Activated CD4-positive, alpha-beta T cell treated with anti-CD3 and anti-CD28 coated beads, Interleukin-2, amount 10 ng/mL, durations not matched to agents 7 days and 5 days (primary cell): ENCODE measurements around the gene TMX3. TPM values are rescaled to one million over a fixed set of nuclear protein-coding genes. Genes with fewer than 3 reads are reported as not detected.

Experiments
- CTCF ChIA-PET: fragments of 350-600 bp; sonication (Branson Sonifier 250); formaldehyde crosslinking; loops from one replicate; lab custom pipeline; 2021; ENCODE audit warnings: antibody characterized with exemption; lab: Charles Lee
- POLR2A ChIA-PET: fragments of 350-600 bp; sonication (Branson Sonifier 250); formaldehyde crosslinking; loops from one replicate; lab custom pipeline; 2021; ENCODE audit warnings: antibody characterized with exemption; lab: Charles Lee
- DNase-seq: peaks from one replicate; pipeline ENCODE4 v3.0.0-alpha.2; 2020
- H3K27ac Mint-ChIP-seq: one replicate; pipeline ENCODE4 v1.8.0; 2021; ENCODE audit warnings: mild to moderate bottlenecking, moderate library complexity, mixed read lengths
- H3K27me3 Mint-ChIP-seq: one replicate; pipeline ENCODE4 v1.8.0; 2021; ENCODE audit warnings: mixed read lengths
- H3K36me3 Mint-ChIP-seq: one replicate; pipeline ENCODE4 v1.8.0; 2021; ENCODE audit warnings: low read depth, mixed read lengths
- H3K4me1 Mint-ChIP-seq: one replicate; pipeline ENCODE4 v1.8.0; 2021; ENCODE audit warnings: mixed read lengths
- H3K4me3 Mint-ChIP-seq: one replicate; pipeline ENCODE4 v1.8.0; 2021; ENCODE audit warnings: mild to moderate bottlenecking, moderate library complexity, mixed read lengths
- H3K9me3 Mint-ChIP-seq: one replicate; pipeline ENCODE4 v1.8.0; 2021; ENCODE audit warnings: mixed read lengths
- total RNA-seq, 2 experiments: library from RNA; stranded (reverse); gene quantifications; one replicate each; pipeline ENCODE4 v1.2.3, GENCODE V29; 2021

The TMX3 gene
- total RNA-seq, 2 experiments from 2014 or later = 63.3 to 66.1 TPM

DNA sequence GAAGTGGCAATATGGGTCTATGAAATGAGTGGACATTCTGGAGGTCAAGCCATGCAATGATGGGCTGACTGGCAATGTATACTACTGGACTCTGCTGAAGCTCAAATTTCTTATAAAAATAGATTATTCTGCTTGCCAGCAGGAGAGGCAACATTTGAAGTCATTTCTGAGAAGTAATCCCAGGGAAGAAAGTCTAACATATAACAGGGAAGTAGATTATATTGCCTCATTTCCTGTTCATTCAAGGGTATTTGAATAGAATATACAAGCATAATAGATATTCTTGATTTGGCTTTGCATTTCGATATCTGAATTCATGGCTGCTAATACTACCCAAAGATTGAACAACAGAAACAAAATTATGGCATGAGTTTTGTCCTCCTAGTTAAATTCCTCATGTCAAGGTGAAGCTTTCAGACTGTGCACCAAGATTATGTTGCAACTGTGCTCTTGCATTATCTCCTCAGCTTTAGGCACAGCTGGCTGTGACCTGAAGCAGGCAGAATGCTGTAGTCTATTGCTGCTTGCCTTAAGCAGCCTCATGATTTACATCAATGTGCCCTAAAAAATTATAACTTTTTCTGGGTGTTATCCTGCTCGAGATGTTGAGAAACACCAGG lies 13.3 kb upstream of the TMX3 start:
- ChIA-PET CTCF (no interaction called here), POLR2A (no interaction called here)
- Mint-ChIP-seq H3K36me3 (peaks cover 1% of the 10 kb centered on the region), H3K27ac (no peak overlapping the region), H3K4me3 (no peak overlapping the region), H3K4me1 (peaks cover 2% of the 10 kb centered on the region), H3K27me3 (no peaks in the 10 kb centered on the region), H3K9me3 (no peaks in the 10 kb centered on the region)
- DNase-seq = no peak

DNA sequence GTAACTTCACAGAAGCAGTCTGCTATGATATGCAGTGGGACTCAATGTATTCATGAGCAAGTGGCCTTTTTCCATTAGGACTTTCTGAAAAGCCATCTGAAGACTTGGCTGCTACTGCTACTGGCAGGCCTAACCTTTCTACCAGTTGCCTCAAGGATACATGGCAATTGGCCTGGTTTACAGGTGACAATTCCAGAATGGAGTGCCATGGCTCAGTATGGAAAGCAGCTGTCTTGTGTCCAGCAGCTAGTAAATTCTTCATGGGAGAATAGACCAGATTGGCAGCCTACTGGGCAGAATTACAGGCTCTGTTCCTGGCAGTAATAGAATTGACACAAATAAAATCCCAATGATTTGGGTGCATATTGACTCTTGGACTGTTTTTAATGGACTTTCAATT lies 12.6 kb upstream of the TMX3 start:
- Mint-ChIP-seq H3K4me3 (no peak overlapping the region), H3K4me1 (peaks cover 9% of the 10 kb centered on the region), H3K36me3 (peaks cover 2% of the 10 kb centered on the region), H3K27ac (no peak overlapping the region), H3K9me3 (no peaks in the 10 kb centered on the region), H3K27me3 (no peaks in the 10 kb centered on the region)
- ChIA-PET POLR2A (no interaction called here), CTCF (no interaction called here)
- DNase-seq = no peak

DNA sequence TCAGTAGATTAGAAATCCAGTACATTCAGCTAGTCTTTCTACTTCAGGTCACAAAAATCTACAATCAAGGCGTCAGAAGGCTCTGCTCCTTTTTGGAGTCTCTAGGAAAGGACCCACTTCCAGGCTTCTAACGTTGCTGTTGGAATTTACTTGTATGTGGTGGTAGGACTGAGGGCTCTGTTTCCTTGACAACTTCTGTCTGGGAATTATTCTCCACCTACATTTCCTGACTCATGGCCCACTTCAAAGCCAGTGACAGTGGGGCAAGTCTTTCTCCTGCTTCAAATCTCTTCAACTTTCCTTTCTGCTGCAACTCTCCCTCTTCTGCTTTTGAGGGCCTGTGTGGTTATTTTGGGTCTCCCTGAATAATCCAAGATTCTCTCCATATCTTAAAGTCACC lies 10.4 kb upstream of the TMX3 start:
- Mint-ChIP-seq H3K36me3 (peaks cover 2% of the 10 kb centered on the region), H3K9me3 (no peaks in the 10 kb centered on the region), H3K27me3 (no peaks in the 10 kb centered on the region), H3K4me1 (peaks cover 28% of the 10 kb centered on the region), H3K27ac (no peak overlapping the region), H3K4me3 (no peak overlapping the region)
- POLR2A ChIA-PET = no interaction called here
- CTCF ChIA-PET = no interaction called here
- DNase-seq = no peak

DNA sequence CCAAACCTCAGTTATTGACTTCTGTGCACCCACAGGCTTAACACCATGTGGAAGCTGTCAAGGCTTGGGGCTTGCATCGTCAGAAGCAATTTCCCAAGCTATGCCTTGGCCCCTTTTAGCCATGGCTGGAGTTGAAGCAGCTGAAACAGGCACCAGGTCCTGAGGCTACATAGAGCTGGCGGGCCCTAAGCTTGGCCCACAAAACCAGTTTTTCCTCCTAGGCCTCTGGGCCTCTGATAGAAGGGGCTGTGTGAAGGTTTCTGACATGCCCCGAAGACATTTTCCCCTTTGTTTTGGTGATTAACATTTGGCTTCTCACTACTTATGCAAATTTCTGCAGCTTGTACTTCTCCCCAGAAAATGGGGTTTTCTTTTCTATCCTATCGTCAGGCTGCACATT lies 9.1 kb upstream of the TMX3 start:
- H3K27ac Mint-ChIP-seq = no peak overlapping the region
- DNase-seq = no peak
- H3K27me3 Mint-ChIP-seq = no peaks in the 10 kb centered on the region
- H3K9me3 Mint-ChIP-seq = no peaks in the 10 kb centered on the region
- ChIA-PET CTCF (no interaction called here), POLR2A (no interaction called here)
- peaks cover 32% of the 10 kb centered on the region for H3K4me1 Mint-ChIP-seq
- H3K36me3 Mint-ChIP-seq = peaks cover 2% of the 10 kb centered on the region
- no peak overlapping the region for H3K4me3 Mint-ChIP-seq

DNA sequence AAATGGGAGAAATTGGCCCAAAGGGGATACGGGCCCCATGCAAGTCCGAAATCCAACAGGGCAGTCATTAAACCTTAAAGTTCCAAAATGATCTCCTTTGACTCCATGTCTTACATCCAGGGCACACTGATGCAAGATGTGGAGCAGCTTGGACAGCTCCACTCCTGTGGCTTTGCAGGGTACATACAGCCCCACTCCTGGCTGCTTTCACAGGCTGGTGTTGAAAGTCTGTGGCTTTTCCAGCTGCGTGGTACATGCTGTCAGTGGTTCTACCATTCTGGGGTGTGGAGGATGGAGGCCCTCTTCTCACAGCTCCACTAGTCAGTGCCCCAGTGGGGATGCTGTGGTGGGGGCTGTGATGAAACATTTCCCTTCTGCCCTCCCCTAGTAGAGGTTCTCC lies 8.6 kb upstream of the TMX3 start:
- Mint-ChIP-seq H3K4me3 (no peak overlapping the region), H3K27me3 (no peaks in the 10 kb centered on the region), H3K4me1 (peaks cover 32% of the 10 kb centered on the region), H3K9me3 (no peaks in the 10 kb centered on the region), H3K27ac (no peak overlapping the region), H3K36me3 (peaks cover 2% of the 10 kb centered on the region)
- CTCF ChIA-PET = no interaction called here
- POLR2A ChIA-PET = no interaction called here
- no peak for DNase-seq

DNA sequence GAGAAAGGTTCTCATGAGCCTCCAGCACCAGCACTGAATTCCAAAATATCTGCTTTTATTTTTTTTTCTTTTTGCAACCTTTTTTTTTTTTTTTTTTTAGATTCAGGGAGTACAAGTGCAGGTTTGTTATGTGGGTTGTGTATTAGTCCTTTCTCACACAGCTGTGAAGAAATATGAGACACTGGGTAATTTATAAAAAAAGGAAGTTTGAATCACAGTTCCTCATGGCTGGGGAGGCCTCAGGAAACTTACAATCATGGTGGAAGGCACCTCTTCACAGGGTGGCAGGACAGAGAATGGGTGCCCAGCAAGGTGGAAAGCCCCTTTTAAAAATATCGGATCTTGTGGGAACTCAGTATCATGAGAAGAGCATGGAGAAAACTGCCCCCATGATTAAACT lies 7.9 kb upstream of the TMX3 start:
- Mint-ChIP-seq H3K36me3 (peaks cover 2% of the 10 kb centered on the region), H3K27me3 (no peaks in the 10 kb centered on the region), H3K9me3 (no peaks in the 10 kb centered on the region), H3K4me3 (no peak overlapping the region), H3K4me1 (peaks cover 32% of the 10 kb centered on the region), H3K27ac (no peak overlapping the region)
- ChIA-PET CTCF (no interaction called here), POLR2A (no interaction called here)
- DNase-seq = no peak

DNA sequence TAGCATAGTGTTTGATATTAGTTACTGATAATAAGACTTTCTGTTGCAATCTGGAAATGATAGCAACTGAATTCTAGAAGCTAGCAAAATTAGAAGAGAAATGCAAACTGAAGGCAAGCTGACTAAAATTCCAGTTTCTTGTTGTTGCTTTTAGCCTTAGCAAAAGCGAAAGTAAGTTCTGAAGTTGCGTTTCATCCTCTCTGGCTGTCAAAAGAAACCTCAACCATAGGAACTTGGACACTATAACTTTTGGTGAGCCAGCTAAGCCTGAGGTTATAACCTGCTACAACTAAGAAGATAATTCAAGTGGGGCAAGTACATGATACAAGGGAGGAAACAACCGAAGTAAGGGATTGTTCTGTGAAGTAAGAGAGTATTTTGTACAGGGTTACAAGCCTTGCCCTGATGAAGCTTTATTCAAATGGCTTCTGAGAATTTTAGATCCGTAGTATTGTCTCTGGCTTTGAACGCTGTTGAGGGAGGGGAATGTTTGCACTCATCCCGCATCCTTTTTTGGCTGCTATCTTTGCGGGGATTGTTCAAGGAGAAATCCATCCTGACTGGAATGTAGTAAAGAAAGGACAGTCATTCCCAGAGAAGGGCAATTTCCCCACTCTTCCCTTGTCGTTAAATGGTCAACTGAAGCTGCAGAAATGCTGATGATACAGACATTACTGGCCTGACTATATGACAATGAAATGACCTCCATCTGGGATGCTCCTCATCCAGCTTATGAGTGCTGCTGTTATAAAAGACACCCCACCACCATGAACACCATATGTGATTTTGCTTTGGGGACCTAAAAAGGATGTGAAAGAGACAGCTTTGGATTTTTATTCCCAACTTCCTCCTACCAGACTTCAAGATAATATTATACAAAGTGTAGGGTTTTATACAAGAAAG lies 7.0 kb upstream of the TMX3 start:
- peak; percentile 35 for DNase-seq
- CTCF ChIA-PET = no interaction called here
- no peaks in the 10 kb centered on the region for H3K9me3 Mint-ChIP-seq
- H3K36me3 Mint-ChIP-seq = peaks cover 2% of the 10 kb centered on the region
- peak overlapping the region; percentile 92 for H3K27ac Mint-ChIP-seq
- peak overlapping the region; percentile 75 for H3K4me3 Mint-ChIP-seq
- H3K4me1 Mint-ChIP-seq = peaks cover 32% of the 10 kb centered on the region
- no peaks in the 10 kb centered on the region for H3K27me3 Mint-ChIP-seq
- POLR2A ChIA-PET = no interaction called here

DNA sequence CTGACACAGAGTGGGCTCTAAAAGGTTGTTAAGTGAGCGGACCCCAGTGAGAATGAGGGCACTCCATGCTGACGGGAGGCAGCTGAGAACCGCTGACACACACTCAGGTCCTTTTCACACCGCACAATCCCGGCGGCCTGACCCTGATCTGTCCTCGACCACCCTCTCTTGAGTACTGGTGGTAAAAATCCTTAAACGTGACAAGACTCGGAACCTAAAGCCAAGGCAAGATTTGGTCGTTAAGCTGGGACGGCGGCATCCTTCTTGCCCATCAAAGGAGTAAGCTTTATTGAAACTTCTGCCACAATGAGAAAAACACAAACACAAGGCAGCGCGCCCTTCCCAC lies 569 bp downstream of the TMX3 start:
- DNase-seq = no peak
- Mint-ChIP-seq H3K4me3 (peak overlapping the region; percentile 84), H3K9me3 (no peaks in the 10 kb centered on the region), H3K36me3 (peaks cover 39% of the 10 kb centered on the region), H3K4me1 (peaks cover 44% of the 10 kb centered on the region), H3K27me3 (no peaks in the 10 kb centered on the region), H3K27ac (peak overlapping the region; percentile 93)
- ChIA-PET POLR2A (no interaction called here), CTCF (no interaction called here)

DNA sequence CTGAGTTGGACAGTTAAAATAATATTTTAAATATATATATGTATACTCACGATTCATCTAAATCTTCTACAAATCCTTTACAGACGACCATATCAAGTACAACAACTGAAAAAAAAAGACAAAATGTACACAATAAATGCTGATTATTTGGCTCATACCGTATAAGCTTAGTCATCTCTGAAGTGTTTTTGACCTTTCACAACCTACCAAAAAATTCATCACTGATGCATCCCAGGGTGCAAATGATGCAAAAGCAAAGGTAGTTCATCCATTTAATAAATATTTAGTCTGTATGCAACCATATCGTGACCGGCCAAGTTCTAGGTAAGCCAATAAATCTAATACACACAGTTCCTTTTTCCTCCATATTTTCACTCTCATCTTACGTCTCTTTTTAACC lies 1.1 kb downstream of the TMX3 start:
- Mint-ChIP-seq H3K9me3 (no peaks in the 10 kb centered on the region), H3K27ac (peak overlapping the region; percentile 93), H3K4me1 (peaks cover 44% of the 10 kb centered on the region), H3K27me3 (no peaks in the 10 kb centered on the region), H3K36me3 (peaks cover 39% of the 10 kb centered on the region), H3K4me3 (peak overlapping the region; percentile 84)
- DNase-seq = no peak
- ChIA-PET POLR2A (no interaction called here), CTCF (no interaction called here)

DNA sequence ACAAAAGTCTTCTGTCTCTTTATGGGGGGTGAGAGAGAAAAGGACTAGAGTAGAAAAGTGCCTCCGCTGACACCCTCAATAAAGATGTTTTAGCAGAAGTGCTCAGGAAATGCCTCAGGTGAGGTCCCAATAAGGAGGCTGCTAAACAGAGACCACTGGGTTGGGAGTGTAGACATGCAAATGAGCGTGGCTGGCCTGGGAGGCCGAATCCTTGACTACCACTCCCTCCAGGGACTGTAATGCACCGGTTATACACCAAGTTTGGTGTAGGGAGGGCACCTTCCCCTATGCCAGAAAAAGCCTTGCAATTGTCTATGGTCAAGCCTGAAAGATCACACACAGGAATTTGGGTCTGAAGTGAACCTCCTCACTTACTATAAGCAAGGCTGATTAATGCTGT lies 1.8 kb downstream of the TMX3 start:
- Mint-ChIP-seq H3K36me3 (peaks cover 45% of the 10 kb centered on the region), H3K27me3 (no peaks in the 10 kb centered on the region), H3K27ac (peak overlapping the region; percentile 41), H3K4me3 (peak overlapping the region; percentile 84), H3K4me1 (peaks cover 46% of the 10 kb centered on the region), H3K9me3 (no peaks in the 10 kb centered on the region)
- POLR2A ChIA-PET = no interaction called here
- no peak for DNase-seq
- CTCF ChIA-PET = no interaction called here

DNA sequence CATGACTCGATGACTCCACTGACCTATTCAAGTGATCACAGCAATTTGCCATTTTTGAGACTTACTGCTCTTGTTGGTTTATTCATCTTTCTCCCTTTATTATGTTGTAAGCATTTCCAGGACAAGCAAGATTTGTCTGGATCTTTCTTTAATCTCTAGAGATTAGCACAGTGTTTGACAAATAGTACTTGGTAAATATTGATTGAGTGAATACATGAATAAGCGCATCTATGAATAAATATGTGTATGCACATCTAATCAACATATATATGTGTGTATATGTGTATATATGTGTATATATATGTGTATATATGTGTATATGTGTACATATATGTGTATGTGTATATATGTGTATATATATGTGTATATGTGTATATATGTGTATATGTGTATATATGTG lies 7.3 kb downstream of the TMX3 start:
- Mint-ChIP-seq H3K27me3 (no peaks in the 10 kb centered on the region), H3K4me3 (no peak overlapping the region), H3K36me3 (peaks cover 63% of the 10 kb centered on the region), H3K4me1 (peaks cover 46% of the 10 kb centered on the region), H3K27ac (no peak overlapping the region), H3K9me3 (no peaks in the 10 kb centered on the region)
- no peak for DNase-seq
- POLR2A ChIA-PET = no interaction called here
- CTCF ChIA-PET = no interaction called here

DNA sequence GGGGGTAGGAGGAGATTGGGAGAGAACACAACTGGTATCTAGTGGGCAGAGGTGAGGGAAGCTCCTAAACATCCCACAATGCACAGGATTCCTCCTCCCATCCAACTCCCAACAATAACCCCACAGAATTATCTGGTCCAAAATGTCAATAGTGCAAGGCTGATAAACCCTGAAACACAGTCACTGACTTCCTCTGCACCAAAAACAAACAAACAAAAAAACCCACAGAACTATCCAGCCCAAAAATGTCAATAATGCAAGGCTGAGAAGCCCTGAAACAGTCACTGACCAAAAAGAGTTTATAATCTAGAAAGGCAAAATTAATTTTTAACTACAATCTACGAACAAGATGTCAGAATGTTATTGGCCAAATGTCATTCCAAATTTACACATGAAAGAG lies 9.8 kb downstream of the TMX3 start:
- H3K27ac Mint-ChIP-seq = no peak overlapping the region
- no peak for DNase-seq
- H3K9me3 Mint-ChIP-seq = no peaks in the 10 kb centered on the region
- ChIA-PET POLR2A (no interaction called here), CTCF (no interaction called here)
- no peak overlapping the region for H3K4me3 Mint-ChIP-seq
- H3K4me1 Mint-ChIP-seq = peaks cover 32% of the 10 kb centered on the region
- no peaks in the 10 kb centered on the region for H3K27me3 Mint-ChIP-seq
- peaks cover 54% of the 10 kb centered on the region for H3K36me3 Mint-ChIP-seq

DNA sequence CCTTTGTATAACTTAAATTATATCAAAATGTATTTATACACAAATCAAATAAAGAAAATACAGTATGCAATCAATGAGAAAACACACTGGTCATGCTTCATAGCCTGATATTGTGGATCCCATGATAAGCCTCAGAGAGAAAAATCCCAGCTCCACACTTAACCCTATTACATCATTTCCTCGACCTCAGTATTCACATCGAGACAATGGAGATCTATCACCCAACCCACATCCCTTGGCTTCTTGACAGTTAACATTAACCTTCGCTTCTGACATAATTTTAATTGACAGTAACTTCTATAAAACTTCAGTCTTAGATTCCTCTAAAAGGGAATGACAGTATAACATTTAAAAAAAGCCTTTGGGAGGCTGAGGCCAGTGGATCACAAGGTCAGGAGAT lies 11.6 kb downstream of the TMX3 start:
- peaks cover 49% of the 10 kb centered on the region for H3K36me3 Mint-ChIP-seq
- CTCF ChIA-PET = no interaction called here
- DNase-seq = no peak
- H3K9me3 Mint-ChIP-seq = no peaks in the 10 kb centered on the region
- no peak overlapping the region for H3K4me3 Mint-ChIP-seq
- no peak overlapping the region for H3K27ac Mint-ChIP-seq
- POLR2A ChIA-PET = no interaction called here
- H3K4me1 Mint-ChIP-seq = peaks cover 27% of the 10 kb centered on the region
- no peaks in the 10 kb centered on the region for H3K27me3 Mint-ChIP-seq

DNA sequence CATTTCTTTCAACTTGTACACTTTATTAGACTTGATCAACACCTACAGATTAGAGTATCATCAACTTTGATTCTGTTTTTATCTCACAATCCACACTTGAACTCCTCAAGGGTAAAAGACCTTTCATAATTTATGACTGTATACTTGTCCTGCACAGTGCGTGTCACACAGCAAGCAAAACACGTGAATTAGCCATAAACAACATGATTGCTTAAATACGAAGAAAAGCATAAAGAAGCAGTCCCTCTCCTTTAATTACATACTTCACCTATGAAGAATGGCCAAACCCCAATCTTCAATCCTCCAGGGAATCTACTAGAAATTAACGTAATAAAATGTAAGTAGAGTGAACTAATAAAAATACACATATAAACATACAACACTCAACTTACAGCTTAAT lies 13.6 kb downstream of the TMX3 start:
- Mint-ChIP-seq H3K27me3 (no peaks in the 10 kb centered on the region), H3K27ac (no peak overlapping the region), H3K9me3 (no peaks in the 10 kb centered on the region), H3K36me3 (peaks cover 40% of the 10 kb centered on the region), H3K4me1 (peaks cover 24% of the 10 kb centered on the region), H3K4me3 (no peak overlapping the region)
- DNase-seq = no peak
- CTCF ChIA-PET = no interaction called here
- POLR2A ChIA-PET = no interaction called here
